Kidney epithelial cell (primary cell): Measurements from ENCODE around the gene STK32B. TPM values are rescaled to one million over a fixed set of nuclear protein-coding genes. Genes with fewer than 3 reads are reported as not detected.

ENCODE experiments used
- DNase-seq: peaks from one replicate; pipeline ENCODE4 v3.0.0-alpha.2; 2010; ENCODE audit warnings: low read depth
- H3K27me3 ChIP-seq: 2 replicates; pipeline ENCODE4 v1.6.0; 2011; ENCODE audit warnings: low read length; ENCODE audit not compliant: control insufficient read depth, insufficient read depth
- H3K36me3 ChIP-seq: 2 replicates; pipeline ENCODE4 v1.5.1; 2011; ENCODE audit warnings: low read length; ENCODE audit not compliant: control insufficient read depth, insufficient read depth
- H3K4me3 ChIP-seq: 2 replicates; pipeline ENCODE4 v1.5.1; 2011; ENCODE audit warnings: low read depth, mild to moderate bottlenecking, control low read depth, low read length
- total RNA-seq: library from RNA; depleted of rRNA; stranded (reverse); fragments of >200 nt; gene quantifications from 2 replicates; pipeline ENCODE4 v1.2.3, GENCODE V29; 2015
- TF ChIP-seq, protein P1 (sequence below): IDR thresholded peaks from 2 replicates; pipeline ENCODE4 v1.5.1; 2011; ENCODE audit warnings: mild to moderate bottlenecking, moderate library complexity, low read length, control low read depth, inconsistent platforms; ENCODE audit not compliant: insufficient read depth, poor library complexity, severe bottlenecking

The STK32B gene
- total RNA-seq, 1 donor from 2014 or later = 3.6 TPM

DNA sequence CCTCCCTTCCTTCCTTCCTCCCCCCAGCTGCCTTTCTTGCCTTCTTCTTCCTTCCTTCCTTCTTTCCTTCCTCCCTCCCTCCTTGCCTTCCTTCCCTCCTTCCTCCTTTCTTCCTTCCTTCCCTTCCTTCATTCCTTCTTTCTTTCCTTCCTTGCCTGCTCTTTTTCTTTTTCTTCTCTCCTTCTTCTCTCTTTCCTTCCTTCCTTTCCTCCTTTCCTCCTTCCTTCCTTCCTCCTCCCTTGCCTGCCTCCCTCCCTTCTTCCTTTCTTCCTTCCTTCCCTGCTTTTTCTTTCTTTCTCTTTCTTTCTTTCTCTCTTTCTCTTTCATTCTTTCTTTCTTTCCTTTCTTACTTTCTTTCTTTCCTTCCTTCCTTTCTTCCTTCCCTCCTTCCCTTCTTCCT is 49.1 kb downstream of the STK32B start:
- TF ChIP-seq, protein P1, sequence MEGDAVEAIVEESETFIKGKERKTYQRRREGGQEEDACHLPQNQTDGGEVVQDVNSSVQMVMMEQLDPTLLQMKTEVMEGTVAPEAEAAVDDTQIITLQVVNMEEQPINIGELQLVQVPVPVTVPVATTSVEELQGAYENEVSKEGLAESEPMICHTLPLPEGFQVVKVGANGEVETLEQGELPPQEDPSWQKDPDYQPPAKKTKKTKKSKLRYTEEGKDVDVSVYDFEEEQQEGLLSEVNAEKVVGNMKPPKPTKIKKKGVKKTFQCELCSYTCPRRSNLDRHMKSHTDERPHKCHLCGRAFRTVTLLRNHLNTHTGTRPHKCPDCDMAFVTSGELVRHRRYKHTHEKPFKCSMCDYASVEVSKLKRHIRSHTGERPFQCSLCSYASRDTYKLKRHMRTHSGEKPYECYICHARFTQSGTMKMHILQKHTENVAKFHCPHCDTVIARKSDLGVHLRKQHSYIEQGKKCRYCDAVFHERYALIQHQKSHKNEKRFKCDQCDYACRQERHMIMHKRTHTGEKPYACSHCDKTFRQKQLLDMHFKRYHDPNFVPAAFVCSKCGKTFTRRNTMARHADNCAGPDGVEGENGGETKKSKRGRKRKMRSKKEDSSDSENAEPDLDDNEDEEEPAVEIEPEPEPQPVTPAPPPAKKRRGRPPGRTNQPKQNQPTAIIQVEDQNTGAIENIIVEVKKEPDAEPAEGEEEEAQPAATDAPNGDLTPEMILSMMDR = no peak
- DNase-seq = no peak
- no peaks in the 10 kb centered on the region for H3K27me3 ChIP-seq
- no peak overlapping the region for H3K4me3 ChIP-seq
- no peaks in the 10 kb centered on the region for H3K36me3 ChIP-seq

DNA sequence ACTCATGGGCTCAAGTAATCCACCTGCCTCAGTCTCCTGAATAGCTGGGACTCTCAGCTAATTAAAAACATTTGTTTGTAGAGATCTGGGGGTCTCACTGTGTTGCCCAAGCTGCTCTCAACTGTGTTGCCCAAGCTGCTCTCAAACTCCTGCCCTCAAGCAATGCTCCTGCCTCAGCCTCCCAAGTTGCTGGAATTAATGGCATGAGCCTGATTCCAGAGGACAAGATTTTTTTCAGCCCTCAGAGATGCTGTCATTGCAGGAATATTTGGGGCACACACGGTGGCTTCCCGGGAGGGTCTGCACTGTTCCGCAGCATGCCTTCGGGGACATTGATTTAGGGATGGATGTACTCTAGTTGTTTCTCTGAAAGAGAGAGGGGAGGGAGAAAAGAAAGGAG is 49.7 kb downstream of the STK32B start:
- Histone ChIP-seq H3K27me3 (no peaks in the 10 kb centered on the region), H3K36me3 (no peaks in the 10 kb centered on the region), H3K4me3 (no peak overlapping the region)
- TF ChIP-seq, protein P1 = no peak
- DNase-seq = no peak

DNA sequence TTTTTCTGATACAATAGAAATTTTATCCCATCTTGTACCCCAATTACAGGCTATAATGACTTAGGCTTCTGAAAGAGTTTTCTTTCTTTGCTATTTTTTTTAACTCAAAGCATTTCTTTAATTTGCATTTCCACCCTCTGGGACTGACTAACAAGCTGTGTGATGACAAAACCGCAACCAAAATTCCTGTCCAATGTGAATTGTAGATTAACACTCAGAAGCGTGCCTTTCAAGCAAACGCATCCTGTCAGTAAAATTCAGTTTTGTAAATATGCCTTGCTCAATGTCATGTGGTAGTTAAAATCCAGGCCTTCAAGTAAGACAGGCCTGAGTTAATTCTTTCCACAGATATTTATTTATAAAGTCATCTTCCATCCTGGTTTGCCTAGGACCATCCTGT is 50.3 kb downstream of the STK32B start:
- Histone ChIP-seq H3K36me3 (no peaks in the 10 kb centered on the region), H3K27me3 (no peaks in the 10 kb centered on the region), H3K4me3 (no peak overlapping the region)
- TF ChIP-seq, protein P1 = no peak
- DNase-seq = no peak

DNA sequence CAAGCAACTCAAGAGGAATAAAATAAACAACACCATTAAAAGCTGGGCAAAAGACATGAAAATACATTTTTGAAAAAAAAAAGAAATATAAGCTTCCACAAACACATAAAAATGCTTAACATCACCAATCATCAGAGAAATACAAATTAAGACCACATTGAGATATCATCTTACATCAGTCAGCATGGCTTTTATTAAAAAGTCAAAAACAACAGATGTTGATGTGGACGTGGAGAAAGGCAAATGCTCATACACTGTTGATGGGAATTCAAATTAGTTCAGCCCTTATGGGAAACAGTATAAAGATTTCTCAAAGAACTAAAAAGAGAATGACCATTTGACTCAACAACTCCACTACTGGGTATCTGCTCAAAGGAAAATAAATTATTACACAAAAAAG is 59.6 kb downstream of the STK32B start:
- H3K4me3 ChIP-seq = no peak overlapping the region
- H3K27me3 ChIP-seq = no peaks in the 10 kb centered on the region
- DNase-seq = no peak
- no peaks in the 10 kb centered on the region for H3K36me3 ChIP-seq
- TF ChIP-seq, protein P1 = no peak

DNA sequence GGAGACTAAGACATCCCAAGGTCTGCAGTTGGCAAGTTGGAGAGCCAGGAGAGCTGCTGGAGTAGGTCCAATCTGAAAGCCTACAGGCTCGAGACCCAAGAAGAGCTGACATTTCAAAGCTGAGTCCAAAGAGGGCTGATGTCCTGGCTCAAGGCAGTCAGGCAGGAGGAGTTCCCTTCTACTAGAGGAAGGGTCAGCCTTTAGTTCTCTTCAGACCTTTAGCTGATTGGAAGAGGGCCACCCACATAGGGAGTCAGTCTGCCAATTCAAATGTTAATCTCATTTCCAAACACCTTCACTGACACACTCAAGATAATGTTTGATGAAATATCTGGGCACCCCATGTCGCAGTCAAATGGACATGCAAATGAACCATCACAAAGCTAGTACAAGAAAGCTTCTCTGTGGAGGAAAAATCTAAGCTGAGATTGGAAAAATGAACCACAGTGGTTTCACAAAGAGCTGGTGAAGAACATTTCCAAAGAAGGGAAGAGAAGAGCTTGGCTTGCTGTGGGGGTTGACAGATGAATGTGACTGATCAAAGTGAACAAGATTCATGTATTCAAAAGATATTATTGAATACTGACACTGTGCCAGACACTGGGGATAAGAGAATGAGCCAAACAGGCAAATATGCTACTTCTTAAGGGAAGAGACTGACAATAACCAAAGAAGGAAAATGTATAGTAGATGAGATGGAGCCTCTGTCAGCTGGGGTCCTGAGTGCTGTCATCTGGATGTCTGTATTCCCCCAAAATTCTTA is 61.2 kb downstream of the STK32B start:
- Histone ChIP-seq H3K4me3 (no peak overlapping the region), H3K36me3 (no peaks in the 10 kb centered on the region), H3K27me3 (no peaks in the 10 kb centered on the region)
- DNase-seq = no peak
- TF ChIP-seq, protein P1 = no peak

DNA sequence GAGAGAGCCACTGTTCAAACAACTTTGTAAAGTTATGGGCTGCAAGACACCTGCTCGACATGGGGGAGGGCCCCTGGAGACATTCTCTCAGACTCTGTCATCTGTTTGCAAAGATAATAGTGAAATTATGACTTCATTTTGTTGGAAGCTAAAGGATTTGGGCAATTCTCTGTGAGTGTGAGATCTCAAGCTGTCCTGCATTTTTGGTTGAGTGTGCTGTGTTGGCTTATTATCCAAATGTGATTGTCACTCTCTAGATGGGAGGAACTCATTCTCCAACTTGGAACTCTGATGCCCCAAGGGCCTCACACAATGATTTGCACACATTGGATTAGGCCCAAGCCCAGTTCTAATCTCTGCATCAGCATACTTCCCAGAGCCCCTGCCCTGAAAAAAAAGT is 63.7 kb downstream of the STK32B start:
- Histone ChIP-seq H3K27me3 (no peaks in the 10 kb centered on the region), H3K36me3 (no peaks in the 10 kb centered on the region), H3K4me3 (no peak overlapping the region)
- no peak for DNase-seq
- TF ChIP-seq, protein P1 = no peak
